ENCODE measurements around the gene CRACDL.

Gene CRACDL

GRCh38 chr2:98835831-98836385, 100.1 kb downstream of the CRACDL start:
- Mint-ChIP-seq H3K4me1 (peaks cover 47% of the 10 kb centered on the region), H3K4me3 (peak overlapping the region; percentile 59 to 71), H3K27ac (peak overlapping the region in 1 of 2 donors; percentile 3), H3K27me3 (no peaks in the 10 kb centered on the region), H3K9me3 (no peaks in the 10 kb centered on the region)
- DNase-seq (peak in 1 of 2 donors; percentile 39), ATAC-seq (peak; percentile 85)

- Mint-ChIP-seq H3K4me1 (peaks cover 59% of the 10 kb centered on the region), H3K9me3 (no peaks in the 10 kb centered on the region), H3K27ac (no peak overlapping the region), H3K27me3 (no peaks in the 10 kb centered on the region), H3K4me3 (no peak overlapping the region)
- no peak for ATAC-seq
- no peak for DNase-seq
Measured at GRCh38 chr2:98833917-98834263, 102.1 kb downstream of the CRACDL start.

- Mint-ChIP-seq H3K4me3 (no peak overlapping the region), H3K4me1 (peaks cover 64% of the 10 kb centered on the region), H3K9me3 (no peaks in the 10 kb centered on the region), H3K27ac (no peak overlapping the region), H3K27me3 (no peaks in the 10 kb centered on the region)
- peak; percentile 37 for ATAC-seq
- no peak for DNase-seq
Measured at GRCh38 chr2:98833172-98833916, 102.7 kb downstream of the CRACDL start.

- ATAC-seq (no peak), DNase-seq (no peak)
- Mint-ChIP-seq H3K9me3 (no peaks in the 10 kb centered on the region), H3K4me3 (no peak overlapping the region), H3K27me3 (no peaks in the 10 kb centered on the region), H3K27ac (no peak overlapping the region), H3K4me1 (peaks cover 71% of the 10 kb centered on the region)
Measured at GRCh38 chr2:98832172-98832571, 103.9 kb downstream of the CRACDL start.

- no peaks in the 10 kb centered on the region for H3K9me3 Mint-ChIP-seq
- H3K4me1 Mint-ChIP-seq: peaks cover 55% of the 10 kb centered on the region
- no peak overlapping the region for H3K4me3 Mint-ChIP-seq
- H3K27me3 Mint-ChIP-seq: no peaks in the 10 kb centered on the region
- DNase-seq (no peak), ATAC-seq (no peak)
- peak overlapping the region in 1 of 2 donors; percentile 35 for H3K27ac Mint-ChIP-seq
Measured at GRCh38 chr2:98830571-98831145, 105.4 kb downstream of the CRACDL start.

GRCh38 chr2:98829581-98830270, 106.3 kb downstream of the CRACDL start:
- no peaks in the 10 kb centered on the region for H3K27me3 Mint-ChIP-seq
- H3K9me3 Mint-ChIP-seq: no peaks in the 10 kb centered on the region

GRCh38 chr2:98828793-98829371, 107.1 kb downstream of the CRACDL start:
- DNase-seq: no peak
- H3K27ac Mint-ChIP-seq: peak overlapping the region in 1 of 2 donors; percentile 83

More at GRCh38 chr2:98829581-98830270, 106.3 kb downstream of the CRACDL start:
- Mint-ChIP-seq H3K4me3 (peak overlapping the region in 1 of 2 donors; percentile 23), H3K27ac (peak overlapping the region in 1 of 2 donors; percentile 83), H3K4me1 (peaks cover 48% of the 10 kb centered on the region)
- no peak for ATAC-seq
- DNase-seq: no peak

GRCh38 chr2:98828369-98828744, 107.7 kb downstream of the CRACDL start:
- Mint-ChIP-seq H3K27me3 (no peaks in the 10 kb centered on the region), H3K9me3 (no peaks in the 10 kb centered on the region), H3K4me3 (peak overlapping the region; percentile 36 to 52), H3K4me1 (peaks cover 47% of the 10 kb centered on the region), H3K27ac (peak overlapping the region in 1 of 2 donors; percentile 20)
- ATAC-seq: no peak
- no peak for DNase-seq

More at GRCh38 chr2:98828793-98829371, 107.1 kb downstream of the CRACDL start:
- ATAC-seq: peak; percentile 52
- H3K27me3 Mint-ChIP-seq: no peaks in the 10 kb centered on the region
- H3K4me3 Mint-ChIP-seq: peak overlapping the region in 1 of 2 donors; percentile 35
- peaks cover 47% of the 10 kb centered on the region for H3K4me1 Mint-ChIP-seq
- H3K9me3 Mint-ChIP-seq: no peaks in the 10 kb centered on the region

GRCh38 chr2:98827625-98828368, 108.2 kb downstream of the CRACDL start:
- Mint-ChIP-seq H3K27ac (peak overlapping the region in 1 of 2 donors; percentile 83), H3K27me3 (no peaks in the 10 kb centered on the region), H3K4me3 (no peak overlapping the region), H3K9me3 (no peaks in the 10 kb centered on the region), H3K4me1 (peaks cover 42% of the 10 kb centered on the region)
- DNase-seq: no peak
- ATAC-seq: no peak

- H3K4me1 Mint-ChIP-seq: peaks cover 37% of the 10 kb centered on the region
- no peaks in the 10 kb centered on the region for H3K9me3 Mint-ChIP-seq
- H3K27ac Mint-ChIP-seq: no peak overlapping the region
- DNase-seq (no peak), ATAC-seq (no peak)
- H3K4me3 Mint-ChIP-seq: no peak overlapping the region
- H3K27me3 Mint-ChIP-seq: no peaks in the 10 kb centered on the region
Measured at GRCh38 chr2:98826856-98827255, 109.2 kb downstream of the CRACDL start.

- H3K9me3 Mint-ChIP-seq: no peaks in the 10 kb centered on the region
- ATAC-seq (no peak), DNase-seq (no peak)
- no peaks in the 10 kb centered on the region for H3K27me3 Mint-ChIP-seq
- peaks cover 34% of the 10 kb centered on the region for H3K4me1 Mint-ChIP-seq
- no peak overlapping the region for H3K4me3 Mint-ChIP-seq
- H3K27ac Mint-ChIP-seq: no peak overlapping the region
Measured at GRCh38 chr2:98825858-98826257, 110.2 kb downstream of the CRACDL start.

GRCh38 chr2:98825404-98825803, 110.6 kb downstream of the CRACDL start:
- no peak overlapping the region for H3K4me3 Mint-ChIP-seq
- H3K27ac Mint-ChIP-seq: no peak overlapping the region
- H3K4me1 Mint-ChIP-seq: peaks cover 34% of the 10 kb centered on the region
- no peak for ATAC-seq
- no peaks in the 10 kb centered on the region for H3K9me3 Mint-ChIP-seq
- no peak for DNase-seq
- H3K27me3 Mint-ChIP-seq: no peaks in the 10 kb centered on the region

GRCh38 chr2:98825020-98825350, 111.0 kb downstream of the CRACDL start:
- no peak for ATAC-seq
- Mint-ChIP-seq H3K9me3 (no peaks in the 10 kb centered on the region), H3K27ac (no peak overlapping the region), H3K4me1 (peaks cover 33% of the 10 kb centered on the region), H3K4me3 (no peak overlapping the region), H3K27me3 (no peaks in the 10 kb centered on the region)
- no peak for DNase-seq

GRCh38 chr2:98824256-98825019, 111.6 kb downstream of the CRACDL start:
- Mint-ChIP-seq H3K27ac (no peak overlapping the region), H3K9me3 (no peaks in the 10 kb centered on the region), H3K4me1 (peaks cover 28% of the 10 kb centered on the region), H3K27me3 (no peaks in the 10 kb centered on the region), H3K4me3 (no peak overlapping the region)
- DNase-seq: no peak
- no peak for ATAC-seq

Data from stimulated activated naive CD8-positive, alpha-beta T cell treated with anti-CD3 and anti-CD28 coated beads, Interleukin-15, amount 100 ng/mL, for 72 hours (primary cell).